Astrocyte of the spinal cord (primary cell): Measurements from ENCODE around the gene MCC.

Source experiments
- DNase-seq: peaks from one replicate; pipeline ENCODE4 v3.0.0; 2011; ENCODE audit warnings: low read depth, low spot score
- H3K4me3 ChIP-seq: 2 replicates; pipeline ENCODE4 v1.5.1; 2011; ENCODE audit warnings: low read depth, mild to moderate bottlenecking, low read length, moderate library complexity
- in situ Hi-C: cut with HindIII; loops from 2 replicates; pipeline ENCODE4 v1.10.0; 2017; ENCODE audit warnings: low sequenced_read_pairs
- TF ChIP-seq, protein P1 (sequence below): IDR thresholded peaks from 2 replicates; pipeline ENCODE4 v1.5.1; 2012; ENCODE audit warnings: low read depth, mild to moderate bottlenecking, low read length, inconsistent platforms

Gene MCC

DNA sequence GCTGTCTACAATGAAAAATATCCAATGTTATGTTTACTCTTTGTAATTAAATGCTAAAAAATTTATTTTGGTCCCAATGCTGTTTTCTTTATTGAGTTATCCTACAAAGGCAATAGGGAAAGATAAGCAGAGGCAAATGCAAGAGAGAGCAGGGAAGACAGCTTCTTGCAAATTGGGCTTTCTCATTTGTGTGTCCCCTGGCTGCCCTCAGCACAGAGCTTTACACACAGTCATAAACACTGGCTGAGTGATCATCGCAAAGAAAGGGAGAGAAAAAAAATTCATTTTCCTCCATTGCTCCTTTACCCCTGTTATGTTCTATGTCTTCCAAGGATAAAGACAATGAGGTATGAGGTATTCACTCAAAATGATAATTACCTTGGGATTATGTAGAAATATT, 51.1 kb downstream of the MCC start:
- no peak overlapping the region for H3K4me3 ChIP-seq
- in situ Hi-C loops: no loop called here
- TF ChIP-seq, protein P1, sequence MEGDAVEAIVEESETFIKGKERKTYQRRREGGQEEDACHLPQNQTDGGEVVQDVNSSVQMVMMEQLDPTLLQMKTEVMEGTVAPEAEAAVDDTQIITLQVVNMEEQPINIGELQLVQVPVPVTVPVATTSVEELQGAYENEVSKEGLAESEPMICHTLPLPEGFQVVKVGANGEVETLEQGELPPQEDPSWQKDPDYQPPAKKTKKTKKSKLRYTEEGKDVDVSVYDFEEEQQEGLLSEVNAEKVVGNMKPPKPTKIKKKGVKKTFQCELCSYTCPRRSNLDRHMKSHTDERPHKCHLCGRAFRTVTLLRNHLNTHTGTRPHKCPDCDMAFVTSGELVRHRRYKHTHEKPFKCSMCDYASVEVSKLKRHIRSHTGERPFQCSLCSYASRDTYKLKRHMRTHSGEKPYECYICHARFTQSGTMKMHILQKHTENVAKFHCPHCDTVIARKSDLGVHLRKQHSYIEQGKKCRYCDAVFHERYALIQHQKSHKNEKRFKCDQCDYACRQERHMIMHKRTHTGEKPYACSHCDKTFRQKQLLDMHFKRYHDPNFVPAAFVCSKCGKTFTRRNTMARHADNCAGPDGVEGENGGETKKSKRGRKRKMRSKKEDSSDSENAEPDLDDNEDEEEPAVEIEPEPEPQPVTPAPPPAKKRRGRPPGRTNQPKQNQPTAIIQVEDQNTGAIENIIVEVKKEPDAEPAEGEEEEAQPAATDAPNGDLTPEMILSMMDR: no peak
- no peak for DNase-seq

DNA sequence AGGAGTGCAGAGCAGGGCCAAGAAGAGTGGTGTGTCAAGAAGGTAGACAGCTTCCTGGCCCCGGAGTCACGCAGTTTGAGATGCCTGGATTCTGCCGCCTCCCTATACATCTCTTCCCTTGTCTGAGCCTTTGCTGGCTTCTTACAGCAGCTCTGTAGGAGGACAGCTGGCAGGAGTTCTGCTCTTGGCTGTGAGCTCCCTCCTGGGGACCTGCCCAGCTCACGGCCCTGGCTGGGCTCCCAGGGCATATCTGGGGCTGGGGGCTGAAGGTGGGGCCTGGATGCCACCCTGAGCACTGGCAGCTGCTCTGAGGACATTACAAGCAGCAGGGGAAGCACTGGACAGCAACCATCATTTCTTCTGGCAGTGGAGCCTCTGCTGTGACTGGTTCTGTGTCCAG, 52.7 kb downstream of the MCC start:
- in situ Hi-C loops: no loop called here
- TF ChIP-seq, protein P1: no peak
- DNase-seq: no peak
- no peak overlapping the region for H3K4me3 ChIP-seq

DNA sequence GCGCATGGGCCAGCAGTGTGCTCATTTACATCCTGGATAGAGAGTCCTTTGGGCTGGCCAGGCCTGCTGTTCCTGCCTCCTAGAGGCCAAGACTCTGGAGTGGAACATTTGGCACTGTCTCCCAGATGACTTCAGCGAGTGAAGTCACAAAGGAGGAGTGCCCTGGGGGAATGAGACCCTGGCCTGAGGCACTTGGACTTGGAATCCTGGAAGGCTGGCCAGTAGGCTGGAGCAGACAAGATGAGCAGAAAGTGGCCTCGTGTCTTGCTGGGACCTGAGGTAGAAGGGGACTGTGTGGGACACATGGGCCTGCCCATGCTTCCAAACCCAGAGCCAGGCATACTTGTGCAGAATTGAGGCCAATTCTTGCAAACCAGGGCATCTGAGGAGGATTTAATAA, 53.4 kb downstream of the MCC start, which contains the start of gene TSSK1B:
Gene TSSK1B, minus strand, starts transcription at position 101 of the 400 bp plus-strand sequence. CDS start 150 bp downstream, outside the sequence.
- TF ChIP-seq, protein P1: no peak
- DNase-seq: no peak
- in situ Hi-C loops: no loop called here
- no peak within 1 kb of the TSS for H3K4me3 ChIP-seq

DNA sequence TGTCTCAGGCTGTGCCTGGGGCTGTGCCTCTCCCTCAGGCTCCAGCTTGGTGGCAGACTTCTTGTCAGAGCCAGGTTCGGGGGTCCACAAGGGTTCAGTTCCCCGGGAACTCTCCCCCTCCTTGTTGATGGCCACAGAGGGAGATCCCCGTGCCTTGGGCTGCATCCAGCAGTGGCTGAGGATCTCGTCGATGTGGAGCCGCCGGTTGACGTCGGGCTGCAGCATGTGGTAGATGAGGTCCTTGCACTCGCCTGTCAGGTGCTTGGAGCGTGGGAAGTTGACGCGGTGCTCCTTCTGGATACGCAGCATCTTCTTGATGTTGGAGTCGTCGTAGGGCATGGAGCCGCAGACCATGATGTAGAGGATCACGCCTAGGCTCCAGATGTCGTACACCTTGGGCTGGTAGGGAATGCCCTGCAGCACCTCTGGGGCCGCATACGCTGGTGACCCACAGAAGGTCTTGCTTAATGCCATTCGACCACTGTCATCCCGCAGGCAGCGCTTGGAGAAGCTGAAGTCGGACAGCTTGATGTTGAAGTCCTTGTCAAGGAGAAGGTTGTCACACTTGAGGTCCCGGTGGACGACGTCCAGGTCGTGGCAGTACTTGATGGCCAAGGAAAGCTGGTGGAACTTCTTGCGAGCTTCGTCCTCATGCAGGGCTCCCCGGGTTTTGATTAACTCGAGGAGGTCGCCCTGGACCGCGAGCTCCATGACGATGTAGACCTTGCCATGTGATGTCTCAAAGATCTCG, 54.2 kb downstream of the MCC start:
- no peak for DNase-seq
- TF ChIP-seq, protein P1: no peak
- in situ Hi-C loops: no loop called here
- H3K4me3 ChIP-seq: no peak overlapping the region

DNA sequence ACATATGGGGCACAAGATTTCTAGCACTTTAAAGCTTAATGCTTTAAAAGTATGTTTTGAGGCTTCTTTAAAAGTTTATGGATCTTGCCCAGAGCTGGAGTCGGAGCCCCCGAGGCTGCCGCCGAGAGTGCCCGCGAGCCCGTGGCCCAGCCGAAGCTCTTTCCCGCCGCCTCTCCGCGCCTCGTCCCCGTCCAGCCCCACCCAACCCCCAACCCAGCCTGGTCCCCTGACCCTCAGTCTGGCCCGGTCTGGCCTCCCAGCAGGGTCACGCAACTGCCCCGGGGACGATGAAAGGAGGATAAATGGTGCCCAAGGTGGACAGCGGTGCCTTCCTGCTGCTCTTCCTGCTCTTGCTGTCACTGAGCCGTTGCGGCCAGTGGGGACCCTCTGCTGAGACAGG, 55.2 kb downstream of the MCC start:
- in situ Hi-C loops: no loop called here
- TF ChIP-seq, protein P1: no peak
- no peak overlapping the region for H3K4me3 ChIP-seq
- DNase-seq: no peak

DNA sequence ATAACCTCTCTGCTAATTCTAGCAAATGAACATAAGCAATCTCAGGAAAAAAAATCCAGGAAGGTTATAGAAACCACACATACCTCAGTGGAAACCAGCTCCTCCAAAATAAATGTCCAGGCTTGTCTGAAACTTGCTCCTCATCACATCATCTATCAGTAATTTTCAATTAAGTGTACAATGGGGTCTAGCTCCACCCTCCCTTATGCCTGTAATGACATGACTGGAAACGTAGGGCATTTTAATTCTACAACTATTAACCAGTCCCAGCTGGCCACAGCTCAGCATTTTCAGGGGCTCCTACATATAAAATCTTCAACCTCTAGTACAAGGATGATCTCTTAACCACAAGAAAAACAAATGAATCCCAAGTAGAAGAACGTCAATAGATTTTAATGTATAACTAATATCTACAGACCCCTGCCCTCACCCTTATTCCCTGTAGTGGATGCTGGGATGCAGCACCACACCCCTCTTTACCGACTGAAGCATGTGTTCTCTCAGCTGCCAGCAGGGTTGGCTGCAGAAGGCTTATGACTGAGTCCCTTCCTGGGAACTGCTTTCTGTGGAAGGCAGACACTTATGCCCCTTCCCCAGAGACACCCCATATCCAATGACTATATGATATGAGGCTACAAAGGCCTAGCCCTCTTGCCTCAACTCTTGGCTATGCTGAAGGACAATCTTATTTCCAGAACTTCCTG, 60.2 kb downstream of the MCC start:
- in situ Hi-C loops: no loop called here
- H3K4me3 ChIP-seq: no peak overlapping the region
- DNase-seq: no peak
- TF ChIP-seq, protein P1: no peak
